MM.1S (cell line): ENCODE measurements around the gene SLC37A2.

Experiments used
- DNase-seq: peaks from one replicate; pipeline ENCODE4 v3.0.0-alpha.2; 2015
- H2AFZ ChIP-seq: fragments of 300-600 bp; sonication (generic); 2 replicates; pipeline ENCODE4 v1.6.0; 2016; ENCODE audit warnings: antibody characterized with exemption, low read length
- H3F3A ChIP-seq: fragments of 300-600 bp; sonication (generic); 2 replicates; pipeline ENCODE4 v1.6.1; 2016; ENCODE audit warnings: mild to moderate bottlenecking, antibody characterized with exemption, low read length, moderate library complexity, mixed read lengths; ENCODE audit not compliant: insufficient read depth
- H3K27ac ChIP-seq: fragments of 300-600 bp; sonication (generic); 2 replicates; pipeline ENCODE4 v1.5.1; 2016; ENCODE audit warnings: mild to moderate bottlenecking, low read length
- H3K27me3 ChIP-seq: fragments of 300-600 bp; sonication (generic); replicated peaks from 2 replicates; pipeline ENCODE4 v1.6.0; 2016; ENCODE audit warnings: low read length; ENCODE audit not compliant: insufficient read depth
- H3K36me3 ChIP-seq: fragments of 300-600 bp; sonication (generic); replicated peaks from 2 replicates; pipeline ENCODE4 v1.6.1; 2016; ENCODE audit warnings: mild to moderate bottlenecking, low read length, mixed read lengths; ENCODE audit not compliant: insufficient read depth
- H3K4me1 ChIP-seq: fragments of 300-600 bp; sonication (generic); 2 replicates; pipeline ENCODE4 v1.6.1; 2016; ENCODE audit warnings: low read length, mixed read lengths
- H3K4me2 ChIP-seq: fragments of 300-600 bp; sonication (generic); 2 replicates; pipeline ENCODE4 v1.6.0; 2016; ENCODE audit warnings: low read depth, low read length
- H3K4me3 ChIP-seq: fragments of 300-600 bp; sonication (generic); 2 replicates; pipeline ENCODE4 v1.5.1; 2016; ENCODE audit warnings: low read length, mixed read lengths
- H3K79me2 ChIP-seq: fragments of 300-600 bp; sonication (generic); 2 replicates; pipeline ENCODE4 v1.6.1; 2016; ENCODE audit warnings: mixed run types, low read length, mixed read lengths
- H3K9ac ChIP-seq: fragments of 300-600 bp; sonication (generic); 2 replicates; pipeline ENCODE4 v1.6.1; 2016; ENCODE audit warnings: low read length, mixed read lengths
- H3K9me2 ChIP-seq: fragments of 300-600 bp; sonication (generic); replicated peaks from 2 replicates; pipeline ENCODE4 v1.6.1; 2016; ENCODE audit warnings: mild to moderate bottlenecking, low read length, mixed read lengths; ENCODE audit not compliant: insufficient read depth
- H3K9me3 ChIP-seq: fragments of 300-600 bp; sonication (generic); replicated peaks from 2 replicates; pipeline ENCODE4 v1.6.1; 2016; ENCODE audit warnings: mild to moderate bottlenecking, low read length, mixed read lengths; ENCODE audit not compliant: insufficient read depth
- H4K20me1 ChIP-seq: fragments of 300-600 bp; sonication (generic); 2 replicates; pipeline ENCODE4 v1.6.1; 2016; ENCODE audit warnings: mild to moderate bottlenecking, low read length, moderate library complexity, mixed read lengths; ENCODE audit not compliant: insufficient read depth
- CTCF ChIP-seq: fragments of 300-600 bp; sonication (generic); IDR thresholded peaks from 2 replicates; pipeline ENCODE4 v1.5.1; 2016; ENCODE audit warnings: antibody characterized with exemption, low read length, mixed read lengths
- EZH2 ChIP-seq: fragments of 300-600 bp; sonication (generic); optimal IDR thresholded peaks from 2 replicates; pipeline ENCODE3; 2017; ENCODE audit warnings: low read depth, mild to moderate bottlenecking, antibody characterized with exemption, low read length, mixed read lengths
- EZH2phosphoT487 ChIP-seq: fragments of 300-600 bp; sonication (generic); IDR thresholded peaks from 2 replicates; pipeline ENCODE4 v1.6.1; 2018; ENCODE audit warnings: antibody characterized with exemption, low read length

Gene SLC37A2

GRCh38 chr11:125111001-125111342, 47.9 kb downstream of the SLC37A2 start:
- no peaks in the 10 kb centered on the region for H4K20me1 ChIP-seq
- peak overlapping the region; percentile 94 for H3K4me3 ChIP-seq
- H3K27ac ChIP-seq: peak overlapping the region; percentile 76
- H3F3A ChIP-seq: peaks cover 5% of the 10 kb centered on the region
- peak overlapping the region; percentile 87 for H3K9ac ChIP-seq
- H3K27me3 ChIP-seq: no peaks in the 10 kb centered on the region
- DNase-seq: peak; percentile 37
- H3K79me2 ChIP-seq: peaks cover 21% of the 10 kb centered on the region
- H3K4me2 ChIP-seq: peak overlapping the region; percentile 79
- H3K4me1 ChIP-seq: peaks cover 22% of the 10 kb centered on the region
- TF ChIP-seq EZH2: no peak
- H3K36me3 ChIP-seq: no peaks in the 10 kb centered on the region
- no peaks in the 10 kb centered on the region for H3K9me3 ChIP-seq
- H3K9me2 ChIP-seq: no peaks in the 10 kb centered on the region
- peak overlapping the region; percentile 91 for H2AFZ ChIP-seq

GRCh38 chr11:125111343-125112207, 48.5 kb downstream of the SLC37A2 start, which contains the start of gene TMEM218:
Gene TMEM218 (minus strand): TSS chr11:125111626. CDS start chr11:125102241, 9,385 bp downstream.
- Histone ChIP-seq H3F3A (peaks cover 5% of the 10 kb centered on the region; the same call in 1 of the 2 replicates), H3K36me3 (no peaks in the 10 kb centered on the region), H3K4me2 (peak within 1 kb of the TSS; percentile 79), H3K27me3 (no peaks in the 10 kb centered on the region), H4K20me1 (no peaks in the 10 kb centered on the region), H3K79me2 (peaks cover 21% of the 10 kb centered on the region), H3K27ac (peak within 1 kb of the TSS; percentile 76), H2AFZ (peak within 1 kb of the TSS; percentile 91), H3K4me3 (peak within 1 kb of the TSS; percentile 94), H3K9me2 (no peaks in the 10 kb centered on the region), H3K9ac (peak within 1 kb of the TSS; percentile 87), H3K9me3 (no peaks in the 10 kb centered on the region), H3K4me1 (peaks cover 16% of the 10 kb centered on the region)
- TF ChIP-seq EZH2phosphoT487: no peak
- TF ChIP-seq EZH2: no peak
- TF ChIP-seq CTCF: no peak
- DNase-seq: peak; percentile 99

GRCh38 chr11:125112208-125112604, 49.1 kb downstream of the SLC37A2 start:
- Histone ChIP-seq H2AFZ (peak overlapping the region; percentile 59), H3K36me3 (no peaks in the 10 kb centered on the region), H4K20me1 (no peaks in the 10 kb centered on the region), H3K4me2 (peak overlapping the region; percentile 64), H3K9ac (peak overlapping the region; percentile 21; the same call in 1 of the 2 replicates), H3K27me3 (no peaks in the 10 kb centered on the region), H3K9me3 (no peaks in the 10 kb centered on the region), H3K27ac (peak overlapping the region; percentile 18; the same call in 1 of the 2 replicates), H3K4me1 (peaks cover 11% of the 10 kb centered on the region), H3F3A (peaks cover 5% of the 10 kb centered on the region; the same call in 1 of the 2 replicates), H3K9me2 (no peaks in the 10 kb centered on the region), H3K79me2 (peaks cover 21% of the 10 kb centered on the region), H3K4me3 (peak overlapping the region; percentile 54)
- no peak for TF ChIP-seq EZH2phosphoT487
- no peak for TF ChIP-seq CTCF
- TF ChIP-seq EZH2: no peak
- DNase-seq: no peak

GRCh38 chr11:125114518-125114917, 51.4 kb downstream of the SLC37A2 start:
- DNase-seq: peak; percentile 30
- Histone ChIP-seq H3K27me3 (no peaks in the 10 kb centered on the region), H3K9me2 (no peaks in the 10 kb centered on the region), H3K27ac (no peak overlapping the region), H4K20me1 (no peaks in the 10 kb centered on the region), H3K4me3 (no peak overlapping the region), H3K4me1 (peaks cover 11% of the 10 kb centered on the region; the same call in 1 of the 2 replicates), H3K4me2 (no peak overlapping the region), H3K79me2 (peaks cover 16% of the 10 kb centered on the region), H3K36me3 (no peaks in the 10 kb centered on the region), H2AFZ (no peak overlapping the region), H3K9ac (no peak overlapping the region), H3K9me3 (no peaks in the 10 kb centered on the region), H3F3A (peaks cover 5% of the 10 kb centered on the region; the same call in 1 of the 2 replicates)
- TF ChIP-seq EZH2phosphoT487 (no peak), EZH2 (no peak), CTCF (peak; percentile 38)
